IPS-NIHi7 (cell line): ENCODE data around the gene ACTMAP.
"Not testable (repeated sequence)": the region's sequence is repeated elsewhere in the genome, so short reads cannot be mapped to it uniquely, and the experiment has no call there.

Experiments used
- DNase-seq: peaks from one replicate; pipeline ENCODE4 v3.0.0; 2012; ENCODE audit warnings: mixed read lengths; ENCODE audit errors: extremely low spot score

The ACTMAP gene, protein sequence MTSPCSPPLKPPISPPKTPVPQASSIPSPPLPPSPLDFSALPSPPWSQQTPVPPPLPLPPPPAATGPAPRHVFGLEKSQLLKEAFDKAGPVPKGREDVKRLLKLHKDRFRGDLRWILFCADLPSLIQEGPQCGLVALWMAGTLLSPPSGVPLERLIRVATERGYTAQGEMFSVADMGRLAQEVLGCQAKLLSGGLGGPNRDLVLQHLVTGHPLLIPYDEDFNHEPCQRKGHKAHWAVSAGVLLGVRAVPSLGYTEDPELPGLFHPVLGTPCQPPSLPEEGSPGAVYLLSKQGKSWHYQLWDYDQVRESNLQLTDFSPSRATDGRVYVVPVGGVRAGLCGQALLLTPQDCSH

DNA sequence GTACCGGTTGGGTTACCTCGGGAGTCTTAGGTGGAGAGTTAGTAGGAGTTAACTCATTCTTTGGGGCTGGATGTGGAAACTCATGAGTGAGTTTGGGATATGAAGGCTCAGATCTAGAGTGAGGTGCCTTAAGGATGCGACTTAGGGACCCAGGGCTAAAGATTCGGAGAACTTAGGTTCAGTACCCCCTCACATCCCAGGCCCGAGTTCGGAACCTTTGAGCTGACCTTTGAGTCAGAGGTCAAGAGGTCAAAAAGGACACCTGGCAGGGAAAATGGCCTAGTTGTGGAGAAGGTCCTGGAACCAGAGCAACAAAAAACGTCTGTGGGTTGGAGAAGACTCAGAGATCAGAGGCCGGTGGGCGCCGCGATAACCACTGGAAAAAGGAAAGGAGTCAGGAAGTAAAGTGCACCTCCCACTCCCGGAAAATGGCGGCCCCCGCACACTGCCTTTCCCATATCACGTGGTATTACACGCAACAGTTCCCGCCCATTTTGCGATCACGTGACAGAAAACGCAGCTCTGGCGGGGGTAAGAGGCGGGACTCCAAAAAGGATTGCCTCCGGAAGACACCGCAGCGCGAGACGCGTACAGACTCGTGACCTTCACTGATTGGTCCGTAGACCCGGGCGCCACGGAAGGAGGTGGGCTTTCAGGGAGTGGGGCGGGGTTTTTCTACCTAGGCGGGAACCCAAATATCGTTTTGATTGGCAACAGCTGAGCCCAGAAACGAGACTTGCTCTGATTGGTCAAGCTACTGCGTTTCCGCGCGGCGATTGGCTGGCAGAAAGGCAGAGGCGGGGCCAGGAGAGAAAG is at the start of gene ACTMAP:
ACTMAP (minus strand) TSS at position 420 of the 816 bp plus-strand sequence. CDS start 674 bp downstream, outside the sequence.
- peak; percentile 99 for DNase-seq

DNA sequence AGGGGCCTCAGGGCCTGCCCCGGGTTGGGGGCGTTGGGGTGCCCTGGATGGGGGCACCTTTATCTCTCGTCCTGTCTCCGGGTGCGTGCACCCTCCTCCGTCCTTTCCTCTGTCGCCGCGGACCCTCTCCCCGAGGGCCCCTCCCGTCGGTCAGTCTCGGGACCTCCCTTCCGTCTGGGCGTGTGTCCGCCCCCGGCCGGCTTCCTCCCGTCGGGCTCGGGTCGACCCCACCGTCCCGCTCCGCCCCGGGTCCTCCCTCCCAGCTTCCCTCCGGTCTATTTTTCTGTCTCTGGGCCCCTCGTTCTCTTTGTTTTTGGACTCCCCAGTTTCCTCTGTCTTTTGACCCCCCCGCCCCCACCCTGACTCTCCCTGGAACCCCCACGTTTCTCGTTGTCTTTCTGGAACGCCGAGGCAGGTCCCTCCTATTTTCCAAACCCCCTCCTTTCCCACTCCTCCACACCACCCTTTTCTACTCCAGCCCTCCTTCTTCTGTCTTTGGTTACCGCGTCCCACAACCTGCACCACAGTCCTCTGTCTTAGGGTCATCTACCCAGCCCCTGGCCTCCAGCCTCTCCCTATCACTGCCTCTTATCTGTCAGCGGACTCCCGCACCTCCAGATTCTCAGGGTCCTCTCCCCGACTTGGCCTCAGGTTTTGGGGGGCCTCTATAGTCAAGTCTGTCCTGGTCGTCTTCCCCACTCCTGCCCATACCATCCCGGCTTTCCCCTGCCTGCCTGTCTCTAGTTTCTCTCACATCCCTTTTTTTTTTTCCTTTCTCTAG is 49.5 kb upstream of the ACTMAP start:
- DNase-seq: peak; percentile 42

DNA sequence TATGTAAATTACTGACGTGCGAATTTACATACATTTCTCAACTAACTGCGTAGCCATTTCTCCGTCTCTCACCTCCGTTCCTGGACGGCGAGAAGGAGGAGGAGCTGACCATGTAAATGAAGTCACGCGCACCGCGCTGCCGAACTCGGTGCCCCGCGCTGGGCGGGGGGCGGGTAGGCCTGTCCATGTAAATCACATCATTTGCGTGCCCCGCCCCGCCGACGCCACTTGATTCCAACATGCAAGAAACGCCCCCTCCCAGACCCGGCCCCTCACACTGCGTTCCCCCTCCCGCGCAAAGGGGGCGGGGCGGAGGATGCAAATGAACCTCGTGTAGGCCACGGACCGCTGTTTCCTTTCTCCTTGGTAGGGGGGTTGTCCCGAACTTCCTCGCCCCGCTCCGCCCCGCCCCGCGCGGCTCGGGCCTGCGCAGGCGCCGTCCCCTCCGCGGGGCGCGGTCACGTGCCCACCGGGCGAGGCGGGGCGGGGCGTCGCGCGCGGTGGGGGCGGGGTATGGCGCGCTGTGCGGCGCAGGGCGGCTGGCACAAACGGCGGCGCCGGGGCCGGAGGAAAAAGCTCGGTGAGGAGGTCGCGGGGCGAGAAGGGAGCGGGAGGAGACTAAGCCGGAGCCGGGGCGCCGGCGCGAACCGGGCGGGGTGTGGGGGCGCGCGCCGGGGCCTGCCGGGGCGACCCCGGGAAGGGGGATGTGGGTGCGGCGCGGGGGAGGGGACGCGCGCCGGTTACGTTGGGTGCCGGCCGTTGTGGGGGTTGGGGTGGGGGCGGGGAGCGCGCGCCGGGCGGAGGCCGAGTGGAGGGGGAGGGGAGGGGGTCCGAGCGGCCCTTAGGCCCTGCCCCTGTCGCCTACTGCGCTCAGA is 48.6 kb upstream of the ACTMAP start, which contains the start of gene EGLN2:
EGLN2 (plus strand) TSS at position 509 of the 875 bp plus-strand sequence. CDS start 1,382 bp downstream, outside the sequence.
- peak; percentile 89 for DNase-seq

DNA sequence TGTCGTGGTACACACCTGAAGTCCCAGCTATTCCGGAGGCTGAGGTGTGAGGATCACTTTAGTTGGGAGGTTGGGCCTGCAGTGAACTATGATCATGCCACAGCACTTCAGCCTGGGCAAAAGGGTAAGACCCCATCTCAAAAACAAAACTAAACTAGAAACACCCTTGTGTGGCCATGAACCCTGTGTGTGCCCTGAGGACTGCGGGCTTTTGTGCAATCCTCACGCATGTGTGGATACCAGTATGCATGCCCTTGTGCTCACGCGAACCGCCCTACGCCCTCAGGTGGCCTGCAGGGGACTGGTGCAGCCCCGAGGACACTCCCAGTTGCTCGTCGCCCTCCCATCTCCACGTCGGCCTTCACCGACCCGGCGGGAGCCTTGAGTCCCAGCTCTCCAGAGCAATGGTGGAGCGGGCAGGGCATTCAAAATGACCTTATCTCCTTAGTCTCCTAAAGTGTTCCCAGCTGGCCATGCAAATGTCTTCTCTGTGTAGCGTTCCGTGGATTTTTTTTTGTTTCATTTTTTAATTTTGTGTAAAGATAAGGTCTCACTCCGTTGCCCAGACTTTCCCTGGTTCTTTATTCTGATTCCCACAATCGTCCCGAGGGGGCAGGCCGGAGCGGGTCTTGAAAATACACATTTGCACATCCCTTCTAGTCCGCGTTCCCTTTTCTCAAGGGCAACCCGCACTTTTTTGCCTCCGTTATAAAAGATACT is 47.8 kb upstream of the ACTMAP start:
- peak; percentile 92 for DNase-seq

DNA sequence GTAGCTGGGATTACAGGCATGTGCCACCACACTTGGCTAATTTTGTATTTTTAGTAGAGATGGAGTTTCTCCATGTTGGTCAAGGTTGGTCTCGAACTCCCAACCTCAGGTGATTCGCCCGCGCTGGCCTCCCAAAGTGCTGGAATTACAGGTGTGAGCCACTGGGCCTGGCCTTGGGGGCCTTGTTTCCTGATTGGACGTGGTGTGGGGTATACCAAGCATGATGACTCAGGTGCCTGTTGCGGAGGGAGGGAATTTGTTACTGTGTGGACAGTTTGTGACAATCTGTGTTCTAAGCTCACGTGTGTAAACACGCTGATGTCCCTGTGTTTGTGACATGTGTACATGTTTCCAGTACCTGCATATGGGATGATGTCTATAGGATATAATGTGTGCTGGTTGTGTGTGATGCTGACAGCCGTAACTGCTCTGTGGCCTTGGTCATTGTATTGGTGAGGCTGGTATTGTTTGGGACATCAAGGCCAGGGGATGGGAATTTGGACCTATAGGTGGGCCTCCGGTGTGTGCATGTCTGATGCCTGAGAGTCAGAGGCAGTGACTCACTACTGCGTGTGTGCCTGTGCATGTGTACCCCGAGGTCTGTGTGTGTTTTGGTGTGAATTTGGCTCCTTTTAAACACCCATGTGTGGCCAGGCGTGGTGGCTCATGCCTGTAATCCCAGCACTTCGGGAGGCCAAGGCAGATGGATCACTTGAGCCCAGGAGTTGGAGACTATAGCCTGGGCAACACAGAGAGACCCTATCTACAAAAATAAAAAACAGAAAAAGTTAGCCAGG is 47.1 kb upstream of the ACTMAP start:
- DNase-seq: no peak

DNA sequence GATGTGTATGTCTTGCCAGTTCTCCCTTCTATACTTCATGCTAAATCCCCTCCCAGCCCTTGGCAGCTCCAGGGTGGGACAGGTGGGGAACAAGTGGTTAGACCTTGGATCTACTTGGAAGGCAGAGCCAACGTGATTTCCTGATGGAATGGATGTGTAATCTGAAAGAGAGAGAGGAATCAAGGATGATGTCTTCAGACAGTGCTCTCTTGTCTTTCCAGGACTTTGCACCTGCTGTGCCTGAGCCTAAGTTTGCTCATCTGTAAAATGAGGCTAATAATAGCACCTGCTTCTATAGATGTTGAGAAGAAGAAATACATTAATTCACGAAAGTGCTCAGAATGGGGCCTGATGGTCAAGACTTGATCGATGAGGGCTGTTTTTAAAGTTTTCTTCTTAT is 41.7 kb upstream of the ACTMAP start:
- DNase-seq: no peak

DNA sequence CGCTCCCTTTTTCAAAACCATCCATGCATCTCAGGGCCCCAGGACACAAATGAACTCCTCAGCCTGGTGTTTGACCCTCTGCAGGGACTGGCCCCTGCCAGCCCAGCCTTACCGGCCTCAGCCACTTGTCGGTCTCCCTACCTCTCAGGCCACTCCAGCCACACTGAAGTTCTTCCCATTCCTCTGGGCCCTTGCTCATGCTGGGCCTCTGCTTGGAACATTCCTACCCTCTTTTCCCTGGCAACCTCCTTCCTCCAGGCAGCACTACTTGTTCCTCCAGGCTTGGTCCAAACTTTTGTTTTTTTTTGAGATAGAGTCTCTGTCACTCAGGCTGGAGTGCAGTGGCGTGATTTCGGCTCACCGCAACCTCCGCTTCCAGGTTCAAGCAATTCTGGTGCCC is 41.1 kb upstream of the ACTMAP start:
- no peak for DNase-seq

DNA sequence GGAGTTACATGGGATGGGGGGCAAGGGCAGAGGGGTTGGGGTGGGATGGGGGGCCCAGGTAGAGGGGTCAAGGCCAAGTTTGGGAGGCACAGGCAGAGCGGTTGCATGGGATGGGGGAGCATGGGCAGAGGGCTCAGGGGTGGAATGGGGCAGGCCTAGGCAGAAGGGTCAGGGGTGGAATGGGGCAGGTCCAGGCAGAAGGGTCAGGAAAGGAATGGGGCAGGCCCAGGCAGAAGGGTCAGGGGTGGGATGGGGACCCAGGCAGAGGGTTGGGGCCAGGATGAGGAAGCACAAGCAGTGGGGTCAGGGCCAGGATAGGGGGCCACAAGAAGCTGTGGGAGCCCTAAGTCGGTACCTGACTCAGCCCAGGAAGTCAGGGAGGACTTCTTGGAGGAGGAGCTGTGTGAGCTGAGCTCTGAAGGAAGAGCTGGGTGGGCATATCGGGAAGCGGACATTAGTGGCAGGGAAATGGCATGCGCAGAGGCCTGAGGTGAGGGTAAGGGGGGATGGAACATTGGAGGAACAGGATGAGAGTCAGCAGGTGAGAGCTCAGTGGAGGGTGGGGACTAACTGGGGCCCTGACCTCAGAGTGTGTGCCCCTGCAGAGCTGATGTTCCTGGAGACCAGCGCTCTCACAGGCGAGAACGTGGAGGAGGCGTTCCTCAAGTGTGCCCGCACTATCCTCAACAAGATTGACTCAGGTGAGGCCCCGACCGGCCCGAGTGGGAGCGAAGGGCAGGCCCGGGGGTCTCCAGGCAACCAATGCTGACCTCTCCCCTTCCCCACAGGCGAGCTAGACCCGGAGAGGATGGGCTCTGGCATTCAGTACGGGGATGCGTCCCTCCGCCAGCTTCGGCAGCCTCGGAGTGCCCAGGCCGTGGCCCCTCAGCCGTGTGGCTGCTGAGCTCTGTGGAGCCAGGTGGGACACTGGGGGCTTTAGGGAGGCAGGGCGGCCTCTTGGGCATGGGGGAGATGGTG is 36.1 kb upstream of the ACTMAP start:
- no peak for DNase-seq

DNA sequence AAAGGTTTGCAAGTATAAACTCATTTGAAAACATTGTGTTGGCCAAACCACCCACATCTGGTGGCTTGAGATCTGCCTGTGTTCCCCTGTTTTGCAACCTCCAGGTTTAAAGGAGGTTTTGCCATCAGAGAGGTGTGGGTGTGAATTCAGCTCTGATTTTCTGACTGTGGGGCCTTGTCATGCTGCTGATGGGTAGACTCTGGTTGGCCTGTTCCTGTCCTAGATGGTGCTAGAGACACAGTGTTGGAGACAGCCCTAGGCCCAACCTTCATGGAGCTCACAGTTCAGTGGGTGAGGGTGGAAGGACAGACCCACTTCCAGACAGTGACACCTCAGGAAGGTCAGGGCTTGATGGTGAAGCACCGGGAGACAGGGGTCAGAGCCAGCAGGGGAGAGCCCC is 35.2 kb upstream of the ACTMAP start:
- DNase-seq: no peak

DNA sequence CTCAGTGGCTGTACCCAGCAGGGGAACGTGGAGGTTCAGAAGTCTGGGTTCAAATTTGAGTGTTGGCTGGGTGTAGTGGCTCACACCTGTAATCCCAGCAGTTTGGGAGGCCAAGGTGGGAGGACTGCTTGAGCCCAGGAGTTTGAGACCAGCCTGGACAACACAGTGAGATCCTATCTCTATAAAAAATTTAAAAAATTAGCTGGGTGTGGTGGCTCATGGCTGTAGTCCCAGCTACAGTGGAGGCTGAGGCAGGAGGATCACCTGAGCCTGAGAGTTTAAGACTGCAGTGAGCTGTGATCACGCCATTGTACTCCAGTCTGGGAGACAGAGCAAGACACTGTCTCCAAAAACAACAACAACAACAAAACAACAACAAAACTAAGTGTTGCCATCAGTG is 33.9 kb upstream of the ACTMAP start:
- DNase-seq: not testable (repeated sequence)

DNA sequence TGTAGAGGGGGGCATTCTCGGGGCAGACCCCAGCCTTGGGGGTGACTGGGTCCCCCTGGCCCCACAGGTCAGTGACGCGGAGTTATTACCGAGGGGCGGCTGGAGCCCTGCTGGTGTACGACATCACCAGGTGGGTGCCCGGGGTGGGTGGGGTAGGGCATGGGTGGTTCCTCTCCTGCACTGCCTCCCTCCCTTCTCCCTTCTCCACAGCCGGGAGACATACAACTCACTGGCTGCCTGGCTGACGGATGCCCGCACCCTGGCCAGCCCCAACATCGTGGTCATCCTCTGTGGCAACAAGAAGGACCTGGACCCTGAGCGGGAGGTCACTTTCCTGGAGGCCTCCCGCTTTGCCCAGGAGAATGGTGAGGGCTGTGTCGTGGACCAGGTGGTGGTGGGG is 33.4 kb upstream of the ACTMAP start:
- no peak for DNase-seq

DNA sequence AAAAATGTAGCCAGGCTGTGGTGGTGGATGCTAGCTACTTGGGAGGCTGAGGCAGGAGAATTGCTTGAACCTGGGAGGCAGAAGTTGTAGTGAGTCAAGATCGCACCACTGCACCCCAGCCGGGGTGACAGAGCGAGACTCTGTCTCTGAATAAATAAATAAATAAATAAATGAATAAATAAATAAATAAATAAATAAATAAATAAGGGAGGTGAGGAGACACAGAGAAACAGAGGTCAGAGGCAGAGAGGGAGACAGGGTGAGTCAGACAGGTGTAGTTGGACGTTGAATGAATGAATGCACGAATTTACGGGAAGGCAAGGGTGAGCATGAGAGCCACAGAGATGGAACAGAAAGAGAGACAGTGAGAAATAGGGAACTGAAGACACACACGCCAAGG is 30.9 kb upstream of the ACTMAP start:
- DNase-seq: no peak

DNA sequence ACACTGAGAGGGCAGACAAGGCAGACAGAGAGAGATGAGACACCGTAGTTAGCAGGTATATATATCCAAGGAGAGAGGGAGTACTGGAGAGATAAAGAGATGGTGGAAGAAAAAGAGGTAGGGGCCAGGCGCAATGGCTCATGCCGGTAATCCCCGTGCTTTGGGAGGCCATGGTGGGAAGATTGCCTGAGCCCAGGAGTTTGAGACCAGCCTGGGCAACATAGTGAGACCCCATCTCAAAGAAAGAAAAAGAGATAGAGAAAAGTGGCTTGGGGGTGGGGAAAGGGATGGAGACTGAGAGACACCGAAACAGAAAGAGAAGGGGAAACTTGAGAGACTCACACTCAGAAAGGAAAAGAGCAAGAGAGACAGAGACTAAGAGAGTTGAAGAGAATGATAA is 30.3 kb upstream of the ACTMAP start:
- no peak for DNase-seq

DNA sequence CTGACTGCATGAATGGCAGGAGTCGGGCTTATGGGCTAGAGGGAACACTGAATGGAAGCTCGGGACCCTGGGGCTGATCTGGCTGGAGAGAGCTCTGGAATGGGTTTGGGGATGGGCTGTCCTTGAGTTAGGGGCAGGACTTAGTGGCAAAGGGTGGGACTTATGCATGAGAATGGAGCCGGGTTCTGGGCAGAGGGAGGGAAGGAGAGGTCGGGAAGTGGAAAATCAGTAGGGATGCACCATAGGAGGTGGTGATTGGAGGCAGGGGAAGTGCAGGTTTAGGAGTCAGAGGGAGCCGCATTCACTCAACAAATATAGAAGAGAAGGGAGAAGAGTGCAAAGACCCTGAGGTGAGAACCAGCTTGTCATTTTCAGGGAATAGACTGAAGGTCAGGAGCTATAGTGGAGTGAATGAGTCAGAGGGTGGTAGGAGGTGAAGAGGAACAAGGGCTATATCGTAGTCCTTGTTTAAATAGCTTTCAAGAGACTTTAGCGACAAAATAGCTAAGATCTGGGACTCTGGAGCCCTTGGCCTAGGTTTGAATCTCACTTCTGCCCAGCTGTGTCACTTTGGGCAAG is 28.5 kb upstream of the ACTMAP start:
- DNase-seq: peak; percentile 93

DNA sequence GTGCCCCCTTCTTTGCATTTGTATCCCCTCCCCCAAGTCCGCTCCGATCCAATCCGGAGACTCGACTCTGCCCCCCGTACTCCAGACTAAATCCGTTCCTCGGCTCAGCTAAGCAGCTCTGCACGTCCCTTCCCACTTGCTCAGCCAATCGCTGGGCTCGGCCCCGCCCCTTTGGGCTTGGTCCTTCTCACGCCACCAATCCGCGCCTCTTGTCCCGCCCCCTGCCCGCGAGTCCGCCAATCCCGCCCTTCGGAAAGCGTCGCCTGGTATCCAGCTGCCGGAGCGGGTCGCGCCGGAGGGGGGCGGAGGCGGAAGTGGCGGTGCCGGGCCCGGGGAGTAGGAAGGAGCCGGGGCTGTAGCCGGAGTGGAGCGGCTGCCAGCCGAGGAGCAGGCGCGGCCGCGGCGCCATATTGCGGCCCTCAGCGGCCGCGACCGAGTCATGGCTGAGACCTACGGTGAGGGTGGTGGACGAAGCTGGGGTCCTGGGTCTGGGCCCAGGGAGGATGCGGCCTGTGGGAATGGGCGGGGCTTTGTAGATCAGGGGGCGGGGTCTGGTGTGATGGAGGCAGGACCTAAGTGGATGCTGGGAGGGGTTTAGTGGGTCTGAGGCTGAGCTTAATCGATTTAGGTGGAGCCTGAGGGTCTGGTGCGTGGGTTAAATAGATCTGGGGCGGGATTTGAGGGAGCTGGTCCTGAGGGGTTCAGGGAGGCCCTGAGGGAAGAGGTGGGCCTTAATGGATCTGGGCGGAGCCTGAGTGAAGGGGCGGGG is 27.8 kb upstream of the ACTMAP start, which contains the start of gene RAB4B:
RAB4B (plus strand) TSS at position 311 of the 769 bp plus-strand sequence; CDS start at position 440, 129 bp downstream.
- peak; percentile 94 for DNase-seq

DNA sequence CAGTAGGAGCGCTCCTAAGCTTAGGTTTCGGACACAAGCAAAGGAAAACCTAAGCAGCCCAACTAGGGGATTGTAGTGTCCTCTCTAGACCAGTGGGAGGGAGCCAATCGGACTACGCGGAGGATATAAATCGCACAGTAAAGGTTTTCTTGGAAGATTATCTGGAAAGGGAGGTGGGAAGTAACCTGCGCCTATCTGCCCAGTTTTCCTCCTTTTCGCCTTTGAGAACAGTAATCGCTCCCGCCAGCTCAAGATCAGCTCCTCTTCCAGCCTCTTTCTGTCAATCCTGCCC is 27.3 kb upstream of the ACTMAP start:
- DNase-seq: no peak

DNA sequence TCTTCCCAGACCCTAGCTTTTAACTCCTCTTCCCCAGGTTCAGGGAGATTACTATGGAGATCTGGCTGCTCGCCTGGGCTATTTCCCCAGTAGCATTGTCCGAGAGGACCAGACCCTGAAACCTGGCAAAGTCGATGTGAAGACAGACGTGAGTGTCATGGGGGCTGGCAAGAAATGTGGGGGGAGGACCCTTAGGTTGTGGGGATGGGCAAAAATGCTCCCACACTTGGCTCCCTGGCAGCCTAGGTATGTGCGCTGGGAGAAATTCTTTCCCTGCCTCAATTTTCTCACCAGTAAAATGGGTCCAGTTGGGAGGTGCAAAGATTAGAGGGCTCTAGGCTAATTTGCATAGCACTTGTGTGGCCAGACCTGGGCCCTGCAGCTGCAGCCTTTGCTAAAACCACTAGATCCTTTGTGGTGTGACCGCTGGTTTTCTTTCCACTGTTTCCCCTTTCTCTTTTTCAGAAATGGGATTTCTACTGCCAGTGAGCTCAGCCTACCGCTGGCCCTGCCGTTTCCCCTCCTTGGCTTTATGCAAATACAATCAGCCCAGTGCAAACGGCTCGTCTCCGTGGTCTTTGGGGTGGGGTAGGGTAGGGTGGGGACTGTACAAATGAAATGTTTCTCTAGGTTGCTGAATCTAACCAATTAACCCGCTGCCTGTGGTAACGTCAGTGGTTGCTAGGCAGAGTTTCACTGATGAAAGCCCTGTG is 26.8 kb upstream of the ACTMAP start:
- peak; percentile 83 for DNase-seq
